Mesendoderm (in vitro differentiated cells): ENCODE results near the gene MLLT3. TPM values are rescaled to one million over a fixed set of nuclear protein-coding genes. Genes with fewer than 3 reads are reported as not detected.

Experiments
- DNase-seq: peaks from one replicate; pipeline ENCODE4 v3.0.0; 2013
- H2AK5ac ChIP-seq: 2 replicates; pipeline ENCODE4 v1.6.1; 2013; ENCODE audit warnings: low read length, inconsistent platforms
- H2BK120ac ChIP-seq: 2 replicates; pipeline ENCODE4 v1.6.1; 2013; ENCODE audit warnings: low read depth, mild to moderate bottlenecking, low read length, moderate library complexity, mixed read lengths
- H2BK15ac ChIP-seq: replicated peaks from 2 replicates; pipeline ENCODE4 v1.6.1; 2013; ENCODE audit warnings: low read depth, mild to moderate bottlenecking, moderate library complexity
- H2BK5ac ChIP-seq: 2 replicates; pipeline ENCODE4 v1.6.1; 2013; ENCODE audit warnings: low read length, inconsistent platforms
- H3K18ac ChIP-seq: 2 replicates; pipeline ENCODE4 v1.6.1; 2013; ENCODE audit warnings: mild to moderate bottlenecking, low read length, mixed read lengths
- H3K23ac ChIP-seq: one replicate; pipeline ENCODE4 v1.6.1; 2013; ENCODE audit warnings: low read length
- H3K27ac ChIP-seq: 2 replicates; pipeline ENCODE4 v1.5.1; 2013; ENCODE audit warnings: low read depth, mild to moderate bottlenecking, inconsistent platforms, low read length, moderate library complexity
- H3K27me3 ChIP-seq: 2 replicates; pipeline ENCODE4 v1.6.1; 2013; ENCODE audit warnings: low read length, control low read depth, mild to moderate bottlenecking, inconsistent platforms; ENCODE audit not compliant: insufficient read depth, poor library complexity
- H3K36me3 ChIP-seq: 2 replicates; pipeline ENCODE4 v1.6.1; 2013; ENCODE audit warnings: low read length, inconsistent platforms; ENCODE audit not compliant: control insufficient read depth, insufficient read depth
- H3K4ac ChIP-seq: one replicate; pipeline ENCODE4 v1.6.1; 2013; ENCODE audit warnings: low read depth, mild to moderate bottlenecking, low read length, moderate library complexity
- H3K4me1 ChIP-seq: 2 replicates; pipeline ENCODE4 v1.6.1; 2013; ENCODE audit warnings: low read depth, low read length, inconsistent platforms; ENCODE audit not compliant: control insufficient read depth
- H3K4me2 ChIP-seq: 2 replicates; pipeline ENCODE4 v1.6.1; 2013; ENCODE audit warnings: low read length
- H3K4me3 ChIP-seq: 2 replicates; pipeline ENCODE4 v1.5.1; 2013; ENCODE audit warnings: mild to moderate bottlenecking, low read length
- H3K56ac ChIP-seq: one replicate; pipeline ENCODE4 v1.6.1; 2013; ENCODE audit warnings: low read length
- H3K79me1 ChIP-seq: 2 replicates; pipeline ENCODE4 v1.6.1; 2013; ENCODE audit warnings: low read length, inconsistent platforms
- H3K79me2 ChIP-seq: 2 replicates; pipeline ENCODE4 v1.6.1; 2013; ENCODE audit warnings: mild to moderate bottlenecking, low read length; ENCODE audit not compliant: control insufficient read depth, insufficient read depth
- H3K9ac ChIP-seq: 2 replicates; pipeline ENCODE4 v1.6.1; 2013; ENCODE audit warnings: low read length, inconsistent platforms
- H4K5ac ChIP-seq: one replicate; pipeline ENCODE4 v1.6.1; 2013; ENCODE audit warnings: low read length
- H4K8ac ChIP-seq: one replicate; pipeline ENCODE4 v1.6.1; 2013; ENCODE audit warnings: low read depth, mild to moderate bottlenecking, control low read depth, low read length, moderate library complexity
- WGBS: extraction: QIAGEN DNeasy Blood & Tissue Kit; methylation state at CpG from one replicate; pipeline ENCODE4 v1.1.7; 2013; ENCODE audit warnings: low lambda C conversion rate, missing lambda C conversion rate; ENCODE audit not compliant: insufficient coverage; ENCODE audit errors: extremely low coverage; 5-methylcytosine and 5-hydroxymethylcytosine counted together
- small RNA-seq: library from polyadenylated mRNA; stranded (forward); fragments of <200 nt; extraction: miRNeasy Mini kit (QIAGEN cat#:217004); gene quantifications from one replicate; pipeline ENCODE3, GENCODE V24; 2013; ENCODE audit not compliant: insufficient read depth

MLLT3 gene

GRCh38 chr9:20295555-20295954 is 326.7 kb downstream of the MLLT3 start:
- Histone ChIP-seq H3K56ac (no peak overlapping the region), H3K4me3 (no peak overlapping the region), H2BK15ac (no peak overlapping the region), H3K23ac (no peak overlapping the region), H3K79me1 (no peaks in the 10 kb centered on the region), H3K27ac (no peak overlapping the region), H2BK5ac (no peak overlapping the region), H4K5ac (no peak overlapping the region), H2AK5ac (no peak overlapping the region), H3K36me3 (no peaks in the 10 kb centered on the region), H3K27me3 (no peaks in the 10 kb centered on the region), H2BK120ac (no peak overlapping the region), H3K4me1 (no peaks in the 10 kb centered on the region), H3K18ac (no peak overlapping the region), H3K79me2 (no peaks in the 10 kb centered on the region), H3K4me2 (no peak overlapping the region), H3K9ac (no peak overlapping the region), H3K4ac (no peak overlapping the region), H4K8ac (no peak overlapping the region)
- no peak for DNase-seq
- no CpG with 5 or more reads among the region's 1 CpG for WGBS

DNA sequence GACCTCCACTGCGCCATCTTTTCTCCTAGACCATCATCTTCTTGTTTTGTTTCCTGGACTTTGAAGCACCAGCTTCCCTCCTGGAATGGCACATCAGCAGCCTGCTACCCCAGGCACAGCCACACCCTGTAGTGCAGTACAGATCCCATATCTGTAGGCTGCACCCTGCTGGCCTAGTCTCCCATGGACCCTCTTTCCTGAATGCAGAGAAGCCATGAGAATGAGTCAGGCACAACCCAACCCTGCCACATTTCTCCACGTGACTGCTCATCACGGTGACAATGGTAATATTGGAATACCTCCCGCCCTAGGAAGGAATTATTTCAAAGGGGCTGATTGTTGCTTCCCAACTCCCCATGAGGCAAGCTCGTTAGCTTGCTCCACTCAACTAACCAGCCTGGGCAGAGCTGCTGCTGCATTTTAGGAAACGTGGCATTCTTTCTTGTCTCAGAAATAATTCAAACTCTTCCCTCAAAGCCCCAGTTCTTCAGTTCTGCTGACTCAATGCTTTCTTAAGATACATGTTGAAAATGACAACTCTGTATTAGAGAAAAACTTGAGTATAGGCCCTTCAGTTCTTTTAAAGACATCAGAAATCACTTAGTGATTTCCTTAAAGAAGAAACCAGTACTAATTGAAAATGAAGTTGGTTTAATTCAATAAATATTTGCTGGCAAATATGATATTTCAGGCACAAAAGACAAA is 328.1 kb downstream of the MLLT3 start:
- no peaks in the 10 kb centered on the region for H3K79me2 ChIP-seq
- H3K4me1 ChIP-seq: no peaks in the 10 kb centered on the region
- no peak overlapping the region for H2BK120ac ChIP-seq
- H3K23ac ChIP-seq: no peak overlapping the region
- no peak overlapping the region for H3K27ac ChIP-seq
- no peak overlapping the region for H2AK5ac ChIP-seq
- no peak for DNase-seq
- no peak overlapping the region for H4K5ac ChIP-seq
- no peak overlapping the region for H3K4ac ChIP-seq
- no peak overlapping the region for H3K4me2 ChIP-seq
- H3K79me1 ChIP-seq: no peaks in the 10 kb centered on the region
- no peak overlapping the region for H3K9ac ChIP-seq
- H3K18ac ChIP-seq: no peak overlapping the region
- no peak overlapping the region for H2BK5ac ChIP-seq
- no peak overlapping the region for H4K8ac ChIP-seq
- H2BK15ac ChIP-seq: no peak overlapping the region
- H3K27me3 ChIP-seq: no peaks in the 10 kb centered on the region
- WGBS: no CpG with 5 or more reads among the region's 6 CpGs
- H3K56ac ChIP-seq: no peak overlapping the region
- no peaks in the 10 kb centered on the region for H3K36me3 ChIP-seq
- no peak overlapping the region for H3K4me3 ChIP-seq

- peak; percentile 81 for DNase-seq
- Histone ChIP-seq H3K4me1 (no peaks in the 10 kb centered on the region), H3K4me3 (no peak overlapping the region), H3K4me2 (no peak overlapping the region), H4K8ac (no peak overlapping the region), H3K23ac (no peak overlapping the region), H3K18ac (no peak overlapping the region), H3K36me3 (no peaks in the 10 kb centered on the region), H3K9ac (no peak overlapping the region), H3K27me3 (no peaks in the 10 kb centered on the region), H3K79me2 (no peaks in the 10 kb centered on the region), H3K27ac (no peak overlapping the region), H2BK120ac (no peak overlapping the region), H3K56ac (no peak overlapping the region), H3K79me1 (no peaks in the 10 kb centered on the region), H2BK15ac (no peak overlapping the region), H4K5ac (no peak overlapping the region), H3K4ac (no peak overlapping the region), H2AK5ac (no peak overlapping the region), H2BK5ac (no peak overlapping the region)
- WGBS: 100% methylated on average over 1 of the region's 4 CpGs
Observed at GRCh38 chr9:20292002-20292401, 330.3 kb downstream of the MLLT3 start.

Small RNAs within 50 kb of the gene (small RNA-seq; reads per million reads assigned to genes)
- gene MIR4473 (2.9 reads per million, percentile 43 among the genes with 10 or more reads in this experiment), gene MIR4474 (not detected), gene RNU4-26P (not detected)
